SK-N-SH treated with all-trans-retinoic acid at 6 μM for 48 hours (cell line): ENCODE results near the gene SPATA2L.

Source experiments
- ATAC-seq: fragments of 200-7000 bp; cut with Tn5 transposase; 3 replicates; pipeline ENCODE4 v1.9.1; 2020; ENCODE audit warnings: mild to moderate bottlenecking, moderate library complexity
- ARNTL ChIP-seq: fragments of 450-650 bp; formaldehyde crosslinking; IDR thresholded peaks from 2 replicates; pipeline ENCODE4 v1.5.0; 2020; ENCODE audit warnings: low read depth, mild to moderate bottlenecking, moderate library complexity, borderline replicate concordance
- BACH2 ChIP-seq: fragments of 250-450 bp; sonication (Bioruptor Pico); IDR thresholded peaks from 2 replicates; pipeline ENCODE4 v1.9.0; 2021; ENCODE audit warnings: mild to moderate bottlenecking, borderline replicate concordance
- CSDC2 ChIP-seq: fragments of 250-450 bp; sonication (Bioruptor Pico); IDR thresholded peaks from 2 replicates; pipeline ENCODE4 v1.5.0; 2020; ENCODE audit warnings: mild to moderate bottlenecking, moderate library complexity
- ESRRG ChIP-seq: fragments of 250-450 bp; sonication (Bioruptor Pico); IDR thresholded peaks from 2 replicates; pipeline ENCODE4 v1.6.1; 2021; ENCODE audit warnings: mild to moderate bottlenecking
- GLIS3 ChIP-seq: fragments of 250-450 bp; sonication (Bioruptor Pico); IDR thresholded peaks from 2 replicates; pipeline ENCODE4 v1.5.0; 2020; ENCODE audit warnings: mild to moderate bottlenecking, moderate library complexity
- ISL1 ChIP-seq: fragments of 250-450 bp; sonication (Bioruptor Pico); IDR thresholded peaks from 2 replicates; pipeline ENCODE4 v2.1.2; 2022; ENCODE audit warnings: mild to moderate bottlenecking, moderate library complexity
- OSR1 ChIP-seq: fragments of 250-450 bp; sonication (Bioruptor Pico); IDR thresholded peaks from 2 replicates; pipeline ENCODE4 v1.8.0; 2022; ENCODE audit warnings: moderate library complexity, mild to moderate bottlenecking, inconsistent platforms
- PPARA ChIP-seq: fragments of 250-450 bp; sonication (Bioruptor Pico); IDR thresholded peaks from 2 replicates; pipeline ENCODE4 v1.5.0; 2020; ENCODE audit warnings: mild to moderate bottlenecking, borderline replicate concordance
- RARB ChIP-seq: fragments of 250-450 bp; sonication (Bioruptor Pico); IDR thresholded peaks from 2 replicates; pipeline ENCODE4 v1.8.0; 2021; ENCODE audit warnings: mild to moderate bottlenecking, moderate library complexity
- TCF4 ChIP-seq: fragments of 250-450 bp; sonication (Bioruptor Pico); IDR thresholded peaks from 2 replicates; pipeline ENCODE4 v1.8.0; 2021; ENCODE audit warnings: mild to moderate bottlenecking, moderate library complexity, borderline replicate concordance
- TOX ChIP-seq: fragments of 250-450 bp; sonication (Bioruptor Pico); IDR thresholded peaks from 2 replicates; pipeline ENCODE4 v1.8.0; 2021; ENCODE audit warnings: mild to moderate bottlenecking, moderate library complexity, borderline replicate concordance
- ZC3H10 ChIP-seq: fragments of 250-450 bp; sonication (Bioruptor Pico); IDR thresholded peaks from 2 replicates; pipeline ENCODE4 v1.5.1; 2021; ENCODE audit warnings: mild to moderate bottlenecking, moderate library complexity
- ZFP3 ChIP-seq: fragments of 250-450 bp; sonication (Bioruptor Pico); IDR thresholded peaks from 2 replicates; pipeline ENCODE4 v1.5.0; 2020; ENCODE audit warnings: mild to moderate bottlenecking, moderate library complexity
- ZNF565 ChIP-seq: fragments of 450-650 bp; formaldehyde crosslinking; conservative IDR thresholded peaks from 2 replicates; pipeline ENCODE4 v1.5.0; 2020; ENCODE audit warnings: low read depth, mild to moderate bottlenecking, moderate library complexity
- ZNF70 ChIP-seq: fragments of 450-650 bp; formaldehyde crosslinking; IDR thresholded peaks from 2 replicates; pipeline ENCODE4 v1.5.0; 2020; ENCODE audit warnings: mild to moderate bottlenecking, moderate library complexity
- ZNF8 ChIP-seq: fragments of 450-650 bp; formaldehyde crosslinking; IDR thresholded peaks from 2 replicates; pipeline ENCODE4 v1.5.0; 2020; ENCODE audit warnings: mild to moderate bottlenecking, moderate library complexity
- TF ChIP-seq, protein P1 (sequence below): fragments of 250-450 bp; sonication (Bioruptor Pico); IDR thresholded peaks from 2 replicates; pipeline ENCODE4 v1.8.0; 2021; ENCODE audit warnings: low read depth, mild to moderate bottlenecking, moderate library complexity, borderline replicate concordance
- TF ChIP-seq, protein P2 (sequence below): fragments of 250-450 bp; sonication (Bioruptor Pico); IDR thresholded peaks from 2 replicates; pipeline ENCODE4 v1.5.1; 2020; ENCODE audit warnings: low read depth, mild to moderate bottlenecking, moderate library complexity
- TF ChIP-seq, protein P3 (sequence below): fragments of 250-450 bp; sonication (Bioruptor Pico); IDR thresholded peaks from 2 replicates; pipeline ENCODE4 v1.5.0; 2020; ENCODE audit warnings: mild to moderate bottlenecking, moderate library complexity
- TF ChIP-seq, protein P4 (sequence below): fragments of 250-450 bp; sonication (Bioruptor Pico); IDR thresholded peaks from 2 replicates; pipeline ENCODE4 v1.8.0; 2020; ENCODE audit warnings: mild to moderate bottlenecking, moderate library complexity, borderline replicate concordance
- TF ChIP-seq, protein P5 (sequence below): fragments of 250-450 bp; sonication (Bioruptor Pico); IDR thresholded peaks from 2 replicates; pipeline ENCODE4 v1.5.1; 2021; ENCODE audit warnings: mild to moderate bottlenecking, moderate library complexity

The SPATA2L gene

DNA sequence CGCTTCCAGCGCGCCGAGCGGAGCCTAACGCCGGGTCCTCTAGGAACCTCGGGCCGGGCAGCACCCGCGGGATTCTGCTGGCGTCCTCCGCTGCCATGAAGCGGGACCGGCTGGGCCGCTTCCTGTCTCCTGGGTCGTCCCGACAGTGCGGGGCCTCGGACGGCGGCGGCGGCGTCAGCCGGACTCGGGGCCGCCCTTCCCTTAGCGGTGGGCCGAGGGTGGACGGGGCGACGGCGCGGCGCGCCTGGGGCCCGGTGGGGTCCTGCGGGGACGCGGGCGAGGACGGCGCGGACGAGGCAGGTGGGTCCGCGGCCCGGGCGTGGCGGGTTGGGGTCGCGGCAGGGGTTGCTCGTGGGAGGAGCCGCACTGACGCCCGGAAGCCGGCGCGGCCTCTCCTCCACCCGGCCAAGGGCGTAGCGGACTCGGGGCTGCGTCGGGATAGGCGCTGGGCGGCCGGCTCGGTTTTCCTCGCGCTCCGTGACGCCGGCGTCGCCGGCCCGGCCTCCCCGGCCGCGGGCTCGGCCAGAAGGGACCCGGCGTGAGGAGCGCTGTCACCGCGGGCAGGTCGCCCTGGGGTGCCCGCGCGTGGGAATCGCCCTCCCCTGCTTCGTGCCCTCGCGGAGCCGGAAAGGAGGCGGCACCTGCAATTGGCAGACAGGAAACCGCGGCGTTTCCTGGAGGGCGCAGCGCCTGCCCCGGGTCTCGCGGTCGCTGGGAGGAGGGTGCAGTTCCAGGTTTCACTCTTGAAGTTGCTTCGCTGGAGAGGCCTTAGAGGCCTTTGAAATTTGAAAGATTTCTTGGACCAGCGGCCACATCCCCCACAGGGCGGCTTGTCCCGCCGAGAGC lies 20.3 kb upstream of the SPATA2L start:
- ATAC-seq = peak; percentile 24
- TF ChIP-seq CSDC2 (CRISPR knock-in tag) (no peak), ZFP3 (no peak), BACH2 (no peak), OSR1 (CRISPR knock-in tag) (no peak), ZNF565 (CRISPR knock-in tag) (no peak), TOX (CRISPR knock-in tag) (no peak), RARB (no peak), GLIS3 (CRISPR knock-in tag) (no peak), PPARA (CRISPR knock-in tag) (no peak), ISL1 (no peak), TCF4 (CRISPR knock-in tag) (no peak), ZNF70 (CRISPR knock-in tag) (no peak), ESRRG (CRISPR knock-in tag) (no peak)
- TF ChIP-seq, protein P1, sequence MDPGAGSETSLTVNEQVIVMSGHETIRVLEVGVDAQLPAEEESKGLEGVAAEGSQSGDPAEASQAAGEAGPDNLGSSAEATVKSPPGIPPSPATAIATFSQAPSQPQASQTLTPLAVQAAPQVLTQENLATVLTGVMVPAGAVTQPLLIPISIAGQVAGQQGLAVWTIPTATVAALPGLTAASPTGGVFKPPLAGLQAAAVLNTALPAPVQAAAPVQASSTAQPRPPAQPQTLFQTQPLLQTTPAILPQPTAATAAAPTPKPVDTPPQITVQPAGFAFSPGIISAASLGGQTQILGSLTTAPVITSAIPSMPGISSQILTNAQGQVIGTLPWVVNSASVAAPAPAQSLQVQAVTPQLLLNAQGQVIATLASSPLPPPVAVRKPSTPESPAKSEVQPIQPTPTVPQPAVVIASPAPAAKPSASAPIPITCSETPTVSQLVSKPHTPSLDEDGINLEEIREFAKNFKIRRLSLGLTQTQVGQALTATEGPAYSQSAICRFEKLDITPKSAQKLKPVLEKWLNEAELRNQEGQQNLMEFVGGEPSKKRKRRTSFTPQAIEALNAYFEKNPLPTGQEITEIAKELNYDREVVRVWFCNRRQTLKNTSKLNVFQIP (CRISPR knock-in tag) = no peak
- TF ChIP-seq, protein P2, sequence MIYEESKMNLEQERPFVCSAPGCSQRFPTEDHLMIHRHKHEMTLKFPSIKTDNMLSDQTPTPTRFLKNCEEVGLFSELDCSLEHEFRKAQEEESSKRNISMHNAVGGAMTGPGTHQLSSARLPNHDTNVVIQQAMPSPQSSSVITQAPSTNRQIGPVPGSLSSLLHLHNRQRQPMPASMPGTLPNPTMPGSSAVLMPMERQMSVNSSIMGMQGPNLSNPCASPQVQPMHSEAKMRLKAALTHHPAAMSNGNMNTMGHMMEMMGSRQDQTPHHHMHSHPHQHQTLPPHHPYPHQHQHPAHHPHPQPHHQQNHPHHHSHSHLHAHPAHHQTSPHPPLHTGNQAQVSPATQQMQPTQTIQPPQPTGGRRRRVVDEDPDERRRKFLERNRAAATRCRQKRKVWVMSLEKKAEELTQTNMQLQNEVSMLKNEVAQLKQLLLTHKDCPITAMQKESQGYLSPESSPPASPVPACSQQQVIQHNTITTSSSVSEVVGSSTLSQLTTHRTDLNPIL (CRISPR knock-in tag) = no peak
- TF ChIP-seq, protein P3, sequence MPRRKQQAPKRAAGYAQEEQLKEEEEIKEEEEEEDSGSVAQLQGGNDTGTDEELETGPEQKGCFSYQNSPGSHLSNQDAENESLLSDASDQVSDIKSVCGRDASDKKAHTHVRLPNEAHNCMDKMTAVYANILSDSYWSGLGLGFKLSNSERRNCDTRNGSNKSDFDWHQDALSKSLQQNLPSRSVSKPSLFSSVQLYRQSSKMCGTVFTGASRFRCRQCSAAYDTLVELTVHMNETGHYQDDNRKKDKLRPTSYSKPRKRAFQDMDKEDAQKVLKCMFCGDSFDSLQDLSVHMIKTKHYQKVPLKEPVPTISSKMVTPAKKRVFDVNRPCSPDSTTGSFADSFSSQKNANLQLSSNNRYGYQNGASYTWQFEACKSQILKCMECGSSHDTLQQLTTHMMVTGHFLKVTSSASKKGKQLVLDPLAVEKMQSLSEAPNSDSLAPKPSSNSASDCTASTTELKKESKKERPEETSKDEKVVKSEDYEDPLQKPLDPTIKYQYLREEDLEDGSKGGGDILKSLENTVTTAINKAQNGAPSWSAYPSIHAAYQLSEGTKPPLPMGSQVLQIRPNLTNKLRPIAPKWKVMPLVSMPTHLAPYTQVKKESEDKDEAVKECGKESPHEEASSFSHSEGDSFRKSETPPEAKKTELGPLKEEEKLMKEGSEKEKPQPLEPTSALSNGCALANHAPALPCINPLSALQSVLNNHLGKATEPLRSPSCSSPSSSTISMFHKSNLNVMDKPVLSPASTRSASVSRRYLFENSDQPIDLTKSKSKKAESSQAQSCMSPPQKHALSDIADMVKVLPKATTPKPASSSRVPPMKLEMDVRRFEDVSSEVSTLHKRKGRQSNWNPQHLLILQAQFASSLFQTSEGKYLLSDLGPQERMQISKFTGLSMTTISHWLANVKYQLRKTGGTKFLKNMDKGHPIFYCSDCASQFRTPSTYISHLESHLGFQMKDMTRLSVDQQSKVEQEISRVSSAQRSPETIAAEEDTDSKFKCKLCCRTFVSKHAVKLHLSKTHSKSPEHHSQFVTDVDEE = no peak

DNA sequence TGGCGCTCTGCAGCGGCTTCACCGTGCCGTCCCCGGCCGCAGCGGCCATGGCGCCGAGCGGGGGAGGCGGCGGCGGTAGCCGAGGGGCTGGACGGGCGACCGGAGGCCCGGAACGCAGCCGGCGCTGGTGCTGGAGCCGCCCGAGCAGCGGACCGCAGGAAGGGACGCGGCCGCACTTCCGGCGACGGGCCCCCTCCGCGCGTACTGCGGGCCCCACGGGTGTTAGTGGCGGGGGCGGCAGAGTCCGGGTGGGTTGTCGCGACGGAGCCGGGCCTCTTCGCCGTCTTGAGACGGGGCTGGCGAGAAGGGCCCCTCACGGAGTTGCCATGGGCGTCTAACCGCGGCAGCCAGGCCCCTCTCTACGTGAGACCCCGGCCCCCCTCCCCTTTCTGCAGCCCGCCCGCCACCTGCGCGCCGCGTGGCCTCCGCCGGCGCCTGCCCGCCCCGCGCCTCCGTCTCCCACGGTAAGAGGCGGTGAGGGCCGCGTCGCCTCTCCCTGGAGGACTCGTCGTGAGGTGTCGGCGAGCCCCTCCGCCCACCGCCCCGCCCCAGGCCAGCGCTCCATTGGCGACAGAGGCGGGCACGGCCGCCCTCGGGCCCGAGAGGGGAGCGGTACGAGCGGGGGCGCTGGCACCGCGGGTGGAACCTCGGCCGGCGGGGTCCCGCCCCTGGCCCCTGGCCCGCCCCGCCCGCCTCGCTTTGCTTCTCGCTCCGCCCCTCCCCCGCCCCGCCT lies 19.5 kb upstream of the SPATA2L start, which contains the start of the genes VPS9D1 and ZNF276:
VPS9D1 (minus strand) TSS at position 86 of the 733 bp plus-strand sequence; CDS start at position 49, 37 bp downstream.
ZNF276 (plus strand) TSS at position 725 of the 733 bp plus-strand sequence. CDS start 104 bp downstream, outside the sequence.
- TF ChIP-seq GLIS3 (CRISPR knock-in tag) (no peak), PPARA (CRISPR knock-in tag) (no peak), TCF4 (CRISPR knock-in tag) (no peak), ARNTL (CRISPR knock-in tag) (no peak), ZNF8 (no peak), ESRRG (CRISPR knock-in tag) (peak; percentile 68; the same call in 1 of the 2 replicates), ZC3H10 (no peak), OSR1 (CRISPR knock-in tag) (no peak), ISL1 (no peak), CSDC2 (CRISPR knock-in tag) (no peak)
- TF ChIP-seq, protein P4, sequence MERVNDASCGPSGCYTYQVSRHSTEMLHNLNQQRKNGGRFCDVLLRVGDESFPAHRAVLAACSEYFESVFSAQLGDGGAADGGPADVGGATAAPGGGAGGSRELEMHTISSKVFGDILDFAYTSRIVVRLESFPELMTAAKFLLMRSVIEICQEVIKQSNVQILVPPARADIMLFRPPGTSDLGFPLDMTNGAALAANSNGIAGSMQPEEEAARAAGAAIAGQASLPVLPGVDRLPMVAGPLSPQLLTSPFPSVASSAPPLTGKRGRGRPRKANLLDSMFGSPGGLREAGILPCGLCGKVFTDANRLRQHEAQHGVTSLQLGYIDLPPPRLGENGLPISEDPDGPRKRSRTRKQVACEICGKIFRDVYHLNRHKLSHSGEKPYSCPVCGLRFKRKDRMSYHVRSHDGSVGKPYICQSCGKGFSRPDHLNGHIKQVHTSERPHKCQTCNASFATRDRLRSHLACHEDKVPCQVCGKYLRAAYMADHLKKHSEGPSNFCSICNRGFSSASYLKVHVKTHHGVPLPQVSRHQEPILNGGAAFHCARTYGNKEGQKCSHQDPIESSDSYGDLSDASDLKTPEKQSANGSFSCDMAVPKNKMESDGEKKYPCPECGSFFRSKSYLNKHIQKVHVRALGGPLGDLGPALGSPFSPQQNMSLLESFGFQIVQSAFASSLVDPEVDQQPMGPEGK (CRISPR knock-in tag) = 0 out of 2 replicates have a peak, but pooled peaks have one; percentile 35
- TF ChIP-seq, protein P5, sequence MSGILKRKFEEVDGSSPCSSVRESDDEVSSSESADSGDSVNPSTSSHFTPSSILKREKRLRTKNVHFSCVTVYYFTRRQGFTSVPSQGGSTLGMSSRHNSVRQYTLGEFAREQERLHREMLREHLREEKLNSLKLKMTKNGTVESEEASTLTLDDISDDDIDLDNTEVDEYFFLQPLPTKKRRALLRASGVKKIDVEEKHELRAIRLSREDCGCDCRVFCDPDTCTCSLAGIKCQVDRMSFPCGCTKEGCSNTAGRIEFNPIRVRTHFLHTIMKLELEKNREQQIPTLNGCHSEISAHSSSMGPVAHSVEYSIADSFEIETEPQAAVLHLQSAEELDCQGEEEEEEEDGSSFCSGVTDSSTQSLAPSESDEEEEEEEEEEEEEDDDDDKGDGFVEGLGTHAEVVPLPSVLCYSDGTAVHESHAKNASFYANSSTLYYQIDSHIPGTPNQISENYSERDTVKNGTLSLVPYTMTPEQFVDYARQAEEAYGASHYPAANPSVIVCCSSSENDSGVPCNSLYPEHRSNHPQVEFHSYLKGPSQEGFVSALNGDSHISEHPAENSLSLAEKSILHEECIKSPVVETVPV (CRISPR knock-in tag) = no peak
- TF ChIP-seq, protein P2 (CRISPR knock-in tag) = no peak
- peak; percentile 71 for ATAC-seq
